A549 (cell line): ENCODE measurements around the gene FBRSL1. TPM values are rescaled to one million over a fixed set of nuclear protein-coding genes. Genes with fewer than 3 reads are reported as not detected.

Experiments
- ATAC-seq, 2 experiments: fragments of 200-7000 bp in 1 of 2; fragments of >200 bp in 1 of 2; cut with Nextera tagmentation in 1 of 2; cut with Tn5 transposase in 1 of 2; 3 replicates each; pipeline versions ENCODE4 v1.8.0 to v1.9.1; 2018 to 2020; ENCODE audit warnings: mild to moderate bottlenecking in 1 of 2, moderate library complexity in 1 of 2
- CTCF ChIA-PET: fragments of 300-600 bp; sonication (Branson Sonifier 250); formaldehyde crosslinking; extraction: SDS; loops from one replicate; lab custom pipeline; 2021; ENCODE audit warnings: antibody characterized with exemption, inconsistent platforms; lab: Yijun Ruan, JAX
- POLR2A ChIA-PET: fragments of 350-600 bp; formaldehyde crosslinking; extraction: SDS; loops from one replicate; lab custom pipeline; 2021; ENCODE audit warnings: antibody characterized with exemption, inconsistent platforms; lab: Yijun Ruan, JAX
- DNase-seq, 2 experiments: peaks; one replicate each; pipeline versions ENCODE4 v3.0.0 to v3.0.0-alpha.2; 2011 to 2016; ENCODE audit warnings: low read depth in 1 of 2, low spot score in 1 of 2
- FAIRE-seq: peaks from 2 replicates; lab custom pipeline; 2011; peaks lifted over from hg19 to GRCh38; lab: Jason Lieb, UNC
- H3K27ac ChIP-seq, 2 experiments: fragments of >200 bp; sonication (Bioruptor Twin); formaldehyde crosslinking; 3 replicates each; pipeline ENCODE4 v1.5.1; 2016 to 2017
- H3K4me1 ChIP-seq: fragments of >200 bp; sonication (Bioruptor Twin); formaldehyde crosslinking; 3 replicates; pipeline ENCODE4 v1.6.1; 2016
- H3K4me2 ChIP-seq: fragments of >200 bp; sonication (Bioruptor Twin); formaldehyde crosslinking; 3 replicates; pipeline ENCODE4 v1.6.1; 2016
- H3K4me3 ChIP-seq: fragments of >200 bp; sonication (Bioruptor Twin); formaldehyde crosslinking; 3 replicates; pipeline ENCODE4 v1.5.1; 2016
- H3K9me3 ChIP-seq: fragments of >200 bp; sonication (Bioruptor Twin); formaldehyde crosslinking; 3 replicates; pipeline ENCODE4 v1.6.1; 2016
- ATOH8 ChIP-seq: fragments of 250-450 bp; sonication (Bioruptor Pico); IDR thresholded peaks from 2 replicates; pipeline ENCODE4 v1.5.0; 2020; ENCODE audit warnings: low read depth, mild to moderate bottlenecking, moderate library complexity
- CBX2 ChIP-seq: fragments of 200-600 bp; sonication (generic); IDR thresholded peaks from 2 replicates; pipeline ENCODE4 v1.6.1; 2016; ENCODE audit warnings: low read depth, mild to moderate bottlenecking, borderline replicate concordance
- ESRRA ChIP-seq: fragments of 150-350 bp; IDR thresholded peaks from 2 replicates; pipeline ENCODE4 v1.6.1; 2014; ENCODE audit warnings: mild to moderate bottlenecking, low read length, borderline replicate concordance
- FOSB ChIP-seq: fragments of 250-450 bp; sonication (Bioruptor Pico); IDR thresholded peaks from 2 replicates; pipeline ENCODE4 v1.5.0; 2020; ENCODE audit warnings: mild to moderate bottlenecking, moderate library complexity
- FOSL2 ChIP-seq, 2 experiments: fragments of 450-650 bp in 1 of 2; fragments of >200 bp in 1 of 2; sonication (Bioruptor Twin) in 1 of 2; formaldehyde crosslinking; IDR thresholded peaks; 2 replicates each; pipeline versions ENCODE4 v1.5.0 to v1.6.1; 2016 to 2020; ENCODE audit warnings: mild to moderate bottlenecking in 1 of 2, moderate library complexity in 1 of 2
- FOXS1 ChIP-seq: fragments of 250-450 bp; sonication (Bioruptor Pico); IDR thresholded peaks from 2 replicates; pipeline ENCODE4 v1.5.0; 2020; ENCODE audit warnings: mild to moderate bottlenecking, moderate library complexity
- GATA3 ChIP-seq: IDR thresholded peaks from 2 replicates; pipeline ENCODE4 v1.6.1; 2012; ENCODE audit warnings: borderline replicate concordance
- HDAC2 ChIP-seq: fragments of 200-600 bp; sonication (generic); IDR thresholded peaks from 2 replicates; pipeline ENCODE4 v1.6.1; 2016
- JUN ChIP-seq, 2 experiments: fragments of >200 bp; sonication (Bioruptor Twin); formaldehyde crosslinking; IDR thresholded peaks; 2 replicates in 1 of 2; 3 replicates in 1 of 2; pipeline ENCODE4 v1.6.1; 2016 to 2017
- JUNB ChIP-seq: fragments of >200 bp; sonication (Bioruptor Twin); formaldehyde crosslinking; IDR thresholded peaks from 2 replicates; pipeline ENCODE4 v1.6.1; 2016
- MAZ ChIP-seq: fragments of 150-350 bp; IDR thresholded peaks from 2 replicates; pipeline ENCODE4 v1.6.1; 2014; ENCODE audit warnings: antibody characterized with exemption, low read depth, low read length, borderline replicate concordance
- NPAS2 ChIP-seq: fragments of 250-450 bp; sonication (Bioruptor Pico); IDR thresholded peaks from 2 replicates; pipeline ENCODE4 v1.8.0; 2022; ENCODE audit warnings: mild to moderate bottlenecking, moderate library complexity, borderline replicate concordance
- PHF8 ChIP-seq: fragments of 200-600 bp; sonication (generic); IDR thresholded peaks from 2 replicates; pipeline ENCODE4 v1.6.1; 2016; ENCODE audit warnings: low read depth, mild to moderate bottlenecking, antibody characterized with exemption, moderate library complexity, borderline replicate concordance
- POLR2A ChIP-seq: IDR thresholded peaks from 2 replicates; pipeline ENCODE4 v1.6.1; 2012; ENCODE audit warnings: mild to moderate bottlenecking, low read length
- POLR2AphosphoS2 ChIP-seq: conservative IDR thresholded peaks from 2 replicates; pipeline ENCODE4 v1.6.1; 2012; ENCODE audit warnings: low read length, improper control_type of control experiment, inconsistent platforms
- RAD21 ChIP-seq, 2 experiments: fragments of >200 bp in 1 of 2; sonication (Bioruptor Twin) in 1 of 2; formaldehyde crosslinking in 1 of 2; IDR thresholded peaks in 1 of 2; conservative IDR thresholded peaks in 1 of 2; 2 replicates in 1 of 2; 3 replicates in 1 of 2; pipeline ENCODE4 v1.6.1; 2012 to 2018; ENCODE audit warnings: inconsistent platforms in 1 of 2
- RCOR1 ChIP-seq: fragments of 150-350 bp; IDR thresholded peaks from 2 replicates; pipeline ENCODE4 v1.6.1; 2014; ENCODE audit warnings: antibody characterized with exemption, low read length, low read depth
- RFX5 ChIP-seq: fragments of 450-650 bp; IDR thresholded peaks from 2 replicates; pipeline ENCODE4 v1.7.1; 2014; ENCODE audit warnings: antibody characterized with exemption, mild to moderate bottlenecking, moderate library complexity
- SREBF2 ChIP-seq: fragments of 450-650 bp; IDR thresholded peaks from 2 replicates; pipeline ENCODE4 v1.6.1; 2014; ENCODE audit warnings: mild to moderate bottlenecking, moderate library complexity
- TFCP2L1 ChIP-seq: fragments of 250-450 bp; sonication (Bioruptor Pico); IDR thresholded peaks from 2 replicates; pipeline ENCODE4 v1.5.0; 2021; ENCODE audit warnings: mild to moderate bottlenecking
- TP53 ChIP-seq: fragments of 250-450 bp; sonication (Bioruptor Pico); IDR thresholded peaks from 2 replicates; pipeline ENCODE4 v1.5.0; 2021; ENCODE audit warnings: mild to moderate bottlenecking, moderate library complexity
- ZC3H11A ChIP-seq: fragments of 450-650 bp; IDR thresholded peaks from 2 replicates; pipeline ENCODE4 v1.6.1; 2014; ENCODE audit warnings: antibody characterized with exemption, mild to moderate bottlenecking
- ZFP36 ChIP-seq: fragments of 450-650 bp; IDR thresholded peaks from 2 replicates; pipeline ENCODE4 v1.6.1; 2014; ENCODE audit warnings: borderline replicate concordance; ENCODE audit not compliant: partially characterized antibody
- ZNF302 ChIP-seq: fragments of 250-450 bp; sonication (Bioruptor Pico); IDR thresholded peaks from 2 replicates; pipeline ENCODE4 v1.9.0; 2021; ENCODE audit warnings: inconsistent platforms, mild to moderate bottlenecking, moderate library complexity
- ZSCAN20 ChIP-seq: fragments of 250-450 bp; sonication (Bioruptor Pico); IDR thresholded peaks from 2 replicates; pipeline ENCODE4 v1.8.0; 2022; ENCODE audit warnings: mild to moderate bottlenecking, moderate library complexity
- WGBS: methylation state at CpG from one replicate; pipeline ENCODE4 v1.1.6; 2017; ENCODE audit errors: missing lambda C conversion rate; 5-methylcytosine and 5-hydroxymethylcytosine counted together
- polyA plus RNA-seq, 4 experiments: library from polyadenylated mRNA; depleted of rRNA in 3 of 4; stranded (reverse); fragments of >200 nt; fragmentation: RNase III in 1 of 4; extraction: RNeasy Plus Mini Kit Qiagen cat#74134 plus additional on column Dnase treatment in 1 of 4; gene quantifications; 2 replicates in 3 of 4; 3 replicates in 1 of 4; pipeline ENCODE4 v1.2.3, GENCODE V29; 2011 to 2017
- TF ChIP-seq, protein P1 (sequence below): IDR thresholded peaks from 2 replicates; pipeline ENCODE4 v1.6.1; 2012
- TF ChIP-seq, protein P2 (sequence below): fragments of >200 bp; sonication (Bioruptor Twin); formaldehyde crosslinking; IDR thresholded peaks from 3 replicates; pipeline ENCODE4 v1.5.1; 2016
- TF ChIP-seq, protein P3 (sequence below): IDR thresholded peaks from 2 replicates; pipeline ENCODE4 v1.6.1; 2012; ENCODE audit warnings: low read depth, borderline replicate concordance
- TF ChIP-seq, protein P4 (sequence below): IDR thresholded peaks from 2 replicates; pipeline ENCODE4 v1.6.1; 2012

FBRSL1 gene
- polyA plus RNA-seq, 2 of the 4 experiments (the other 2 are of a cell fraction) = 3.0 to 32.8 TPM

GRCh38 chr12:132520421-132521199 lies 30.7 kb downstream of the FBRSL1 start:
- Histone ChIP-seq H3K9me3 (peaks cover 10% of the 10 kb centered on the region), H3K4me2 (no peak overlapping the region), H3K4me3 (no peak overlapping the region), H3K4me1 (peaks cover 53% of the 10 kb centered on the region), H3K27ac (no peak overlapping the region)
- DNase-seq (no peak), FAIRE-seq (no peak), ATAC-seq (no peak)
- CTCF ChIA-PET = interaction anchor here (0.9 kb wide), 2 partner anchors 12 to 93 kb away, joined by 3 read pairs; no protein-coding TSS in a partner anchor
- POLR2A ChIA-PET = no interaction called here
- 73% methylated on average over 9 of the region's 17 CpGs for WGBS
- TF ChIP-seq GATA3 = no peak
- TF ChIP-seq, protein P1, sequence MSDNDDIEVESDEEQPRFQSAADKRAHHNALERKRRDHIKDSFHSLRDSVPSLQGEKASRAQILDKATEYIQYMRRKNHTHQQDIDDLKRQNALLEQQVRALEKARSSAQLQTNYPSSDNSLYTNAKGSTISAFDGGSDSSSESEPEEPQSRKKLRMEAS = no peak
- TF ChIP-seq RAD21 (conservative IDR thresholded peaks at IDR 0.05 in 1 of 2, IDR thresholded peaks at IDR 0.05 in 1 of 2) = no peak
- no peak for TF ChIP-seq RFX5
- no peak for TF ChIP-seq PHF8
- TF ChIP-seq TFCP2L1 (CRISPR knock-in tag) = no peak
- no peak for TF ChIP-seq JUNB
- TF ChIP-seq FOSL2 (IDR thresholded peaks at IDR 0.05) = no peak
- TF ChIP-seq FOSL2 (CRISPR knock-in tag; IDR thresholded peaks at IDR 0.05) = no peak
- TF ChIP-seq, protein P2, sequence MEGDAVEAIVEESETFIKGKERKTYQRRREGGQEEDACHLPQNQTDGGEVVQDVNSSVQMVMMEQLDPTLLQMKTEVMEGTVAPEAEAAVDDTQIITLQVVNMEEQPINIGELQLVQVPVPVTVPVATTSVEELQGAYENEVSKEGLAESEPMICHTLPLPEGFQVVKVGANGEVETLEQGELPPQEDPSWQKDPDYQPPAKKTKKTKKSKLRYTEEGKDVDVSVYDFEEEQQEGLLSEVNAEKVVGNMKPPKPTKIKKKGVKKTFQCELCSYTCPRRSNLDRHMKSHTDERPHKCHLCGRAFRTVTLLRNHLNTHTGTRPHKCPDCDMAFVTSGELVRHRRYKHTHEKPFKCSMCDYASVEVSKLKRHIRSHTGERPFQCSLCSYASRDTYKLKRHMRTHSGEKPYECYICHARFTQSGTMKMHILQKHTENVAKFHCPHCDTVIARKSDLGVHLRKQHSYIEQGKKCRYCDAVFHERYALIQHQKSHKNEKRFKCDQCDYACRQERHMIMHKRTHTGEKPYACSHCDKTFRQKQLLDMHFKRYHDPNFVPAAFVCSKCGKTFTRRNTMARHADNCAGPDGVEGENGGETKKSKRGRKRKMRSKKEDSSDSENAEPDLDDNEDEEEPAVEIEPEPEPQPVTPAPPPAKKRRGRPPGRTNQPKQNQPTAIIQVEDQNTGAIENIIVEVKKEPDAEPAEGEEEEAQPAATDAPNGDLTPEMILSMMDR = no peak
- TF ChIP-seq NPAS2 (CRISPR knock-in tag) = no peak
- no peak for TF ChIP-seq ESRRA
- no peak for TF ChIP-seq FOXS1
- TF ChIP-seq, protein P3, sequence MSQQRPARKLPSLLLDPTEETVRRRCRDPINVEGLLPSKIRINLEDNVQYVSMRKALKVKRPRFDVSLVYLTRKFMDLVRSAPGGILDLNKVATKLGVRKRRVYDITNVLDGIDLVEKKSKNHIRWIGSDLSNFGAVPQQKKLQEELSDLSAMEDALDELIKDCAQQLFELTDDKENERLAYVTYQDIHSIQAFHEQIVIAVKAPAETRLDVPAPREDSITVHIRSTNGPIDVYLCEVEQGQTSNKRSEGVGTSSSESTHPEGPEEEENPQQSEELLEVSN = no peak
- no peak for TF ChIP-seq TP53
- TF ChIP-seq ZC3H11A = no peak
- TF ChIP-seq RCOR1 = no peak
- TF ChIP-seq ZNF302 = no peak

GRCh38 chr12:132521200-132521580 lies 31.2 kb downstream of the FBRSL1 start:
- POLR2A ChIA-PET = no interaction called here
- Histone ChIP-seq H3K27ac (no peak overlapping the region), H3K4me1 (peaks cover 53% of the 10 kb centered on the region), H3K9me3 (peaks cover 10% of the 10 kb centered on the region), H3K4me2 (no peak overlapping the region), H3K4me3 (no peak overlapping the region)
- no peak for ATAC-seq
- CTCF ChIA-PET = interaction anchor here (0.9 kb wide), 1 partner anchor 12 kb away, joined by 3 read pairs; no protein-coding TSS in a partner anchor
- DNase-seq = no peak
- 91% methylated on average over 11 of the region's 15 CpGs for WGBS
- FAIRE-seq = no peak
- no peak for TF ChIP-seq JUN (IDR thresholded peaks at IDR 0.05)
- TF ChIP-seq JUNB = no peak
- TF ChIP-seq PHF8 = no peak
- no peak for TF ChIP-seq ZSCAN20 (CRISPR knock-in tag)
- TF ChIP-seq FOXS1 = no peak
- TF ChIP-seq HDAC2 = no peak
- TF ChIP-seq POLR2AphosphoS2 = no peak
- no peak for TF ChIP-seq RAD21 (conservative IDR thresholded peaks at IDR 0.05 in 1 of 2, IDR thresholded peaks at IDR 0.05 in 1 of 2)
- no peak for TF ChIP-seq TFCP2L1 (CRISPR knock-in tag)
- no peak for TF ChIP-seq MAZ
- no peak for TF ChIP-seq CBX2
- TF ChIP-seq FOSL2 (IDR thresholded peaks at IDR 0.05) = no peak
- no peak for TF ChIP-seq FOSL2 (CRISPR knock-in tag; IDR thresholded peaks at IDR 0.05)
- TF ChIP-seq POLR2A = no peak
- no peak for TF ChIP-seq SREBF2
- no peak for TF ChIP-seq ATOH8 (CRISPR knock-in tag)
- no peak for TF ChIP-seq ESRRA
- TF ChIP-seq, protein P4, sequence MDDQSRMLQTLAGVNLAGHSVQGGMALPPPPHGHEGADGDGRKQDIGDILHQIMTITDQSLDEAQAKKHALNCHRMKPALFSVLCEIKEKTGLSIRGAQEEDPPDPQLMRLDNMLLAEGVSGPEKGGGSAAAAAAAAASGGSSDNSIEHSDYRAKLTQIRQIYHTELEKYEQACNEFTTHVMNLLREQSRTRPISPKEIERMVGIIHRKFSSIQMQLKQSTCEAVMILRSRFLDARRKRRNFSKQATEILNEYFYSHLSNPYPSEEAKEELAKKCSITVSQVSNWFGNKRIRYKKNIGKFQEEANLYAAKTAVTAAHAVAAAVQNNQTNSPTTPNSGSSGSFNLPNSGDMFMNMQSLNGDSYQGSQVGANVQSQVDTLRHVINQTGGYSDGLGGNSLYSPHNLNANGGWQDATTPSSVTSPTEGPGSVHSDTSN = no peak
- TF ChIP-seq FOSB = no peak
- no peak for TF ChIP-seq RCOR1
- TF ChIP-seq ZFP36 = no peak
- TF ChIP-seq, all 56 proteins: peak for 0
